K562 (cell line): ENCODE results near the gene EPHB6. TPM values are rescaled to one million over a fixed set of nuclear protein-coding genes. Genes with fewer than 3 reads are reported as not detected.

Source experiments
- C11orf30 ChIP-seq: fragments of 450-650 bp; IDR thresholded peaks from 2 replicates; pipeline ENCODE4 v1.6.1; 2016; ENCODE audit warnings: low read depth, mild to moderate bottlenecking
- NR1H2 ChIP-seq: sonication (generic); formaldehyde crosslinking; IDR thresholded peaks from 2 replicates; pipeline ENCODE4 v1.4.0; 2020; ENCODE audit warnings: mild to moderate bottlenecking, missing genetic modification reagents
- SRSF1 ChIP-seq: fragments of 200-400 bp; formaldehyde crosslinking; IDR thresholded peaks from 2 replicates; pipeline ENCODE4 v1.6.1; 2017; ENCODE audit warnings: mild to moderate bottlenecking, low read depth, low read length, moderate library complexity
- TBP ChIP-seq: optimal IDR thresholded peaks from 2 replicates; pipeline ENCODE3; 2011; ENCODE audit warnings: low read depth, low read length, improper control_type of control experiment
- polyA plus RNA-seq, 8 experiments: library from polyadenylated mRNA; depleted of rRNA in 4 of 8; stranded (reverse) in 5 of 8; unstranded in 3 of 8; fragments of >200 nt; fragmentation: Nextera tagmentation in 2 of 8; fragmentation: Illumina TruSeq in 1 of 8; extraction: Ambion mirVana in 2 of 8; extraction: Trizol in 1 of 8; gene quantifications; 2 replicates each; pipeline versions ENCODE4 v1.2.1 to v1.2.3, GENCODE V29; 2011 to 2014; ENCODE audit warnings: inconsistent platforms in 1 of 8, missing spikeins in 1 of 8
- total RNA-seq, 7 experiments: library from RNA; depleted of rRNA in 6 of 7; stranded (reverse); fragments of >200 nt in 6 of 7; fragmentation: Illumina TruSeq in 2 of 7; extraction: Trizol in 2 of 7; gene quantifications; 2 replicates each; pipeline versions ENCODE4 v1.2.1 to v1.2.3, GENCODE V29; 2011 to 2021; ENCODE audit warnings: low replicate concordance in 1 of 7
- TF ChIP-seq, protein P1 (sequence below): fragments of 250-450 bp; sonication (Bioruptor Pico); IDR thresholded peaks from 2 replicates; pipeline ENCODE4 v1.4.0; 2020

EPHB6 gene
- total and polyA plus RNA-seq, 9 of the 15 experiments (the other 6 are each of a cell fraction or from before 2014, with no cell fraction given): 1.4 to 123 (median 7.6) TPM

DNA sequence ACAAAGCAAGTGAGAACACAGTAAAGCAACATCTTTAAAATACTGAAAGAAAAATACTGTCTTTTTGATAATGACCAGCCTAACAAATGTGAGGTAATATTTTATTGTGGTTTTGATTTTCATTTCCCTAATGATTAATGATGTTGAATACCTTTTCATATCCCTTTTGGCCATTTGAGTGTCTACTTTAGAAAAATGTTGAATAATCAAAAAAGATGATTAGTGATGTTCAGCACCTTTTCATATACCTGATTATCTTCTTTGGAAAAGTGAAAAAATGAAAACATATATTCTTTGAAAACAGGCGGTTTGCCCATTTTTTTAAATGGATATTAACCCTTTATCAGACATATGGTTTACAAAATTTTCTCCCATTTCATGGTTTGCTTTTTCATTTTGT is 32.2 kb upstream of the EPHB6 start (continued):
- TF ChIP-seq, protein P1, sequence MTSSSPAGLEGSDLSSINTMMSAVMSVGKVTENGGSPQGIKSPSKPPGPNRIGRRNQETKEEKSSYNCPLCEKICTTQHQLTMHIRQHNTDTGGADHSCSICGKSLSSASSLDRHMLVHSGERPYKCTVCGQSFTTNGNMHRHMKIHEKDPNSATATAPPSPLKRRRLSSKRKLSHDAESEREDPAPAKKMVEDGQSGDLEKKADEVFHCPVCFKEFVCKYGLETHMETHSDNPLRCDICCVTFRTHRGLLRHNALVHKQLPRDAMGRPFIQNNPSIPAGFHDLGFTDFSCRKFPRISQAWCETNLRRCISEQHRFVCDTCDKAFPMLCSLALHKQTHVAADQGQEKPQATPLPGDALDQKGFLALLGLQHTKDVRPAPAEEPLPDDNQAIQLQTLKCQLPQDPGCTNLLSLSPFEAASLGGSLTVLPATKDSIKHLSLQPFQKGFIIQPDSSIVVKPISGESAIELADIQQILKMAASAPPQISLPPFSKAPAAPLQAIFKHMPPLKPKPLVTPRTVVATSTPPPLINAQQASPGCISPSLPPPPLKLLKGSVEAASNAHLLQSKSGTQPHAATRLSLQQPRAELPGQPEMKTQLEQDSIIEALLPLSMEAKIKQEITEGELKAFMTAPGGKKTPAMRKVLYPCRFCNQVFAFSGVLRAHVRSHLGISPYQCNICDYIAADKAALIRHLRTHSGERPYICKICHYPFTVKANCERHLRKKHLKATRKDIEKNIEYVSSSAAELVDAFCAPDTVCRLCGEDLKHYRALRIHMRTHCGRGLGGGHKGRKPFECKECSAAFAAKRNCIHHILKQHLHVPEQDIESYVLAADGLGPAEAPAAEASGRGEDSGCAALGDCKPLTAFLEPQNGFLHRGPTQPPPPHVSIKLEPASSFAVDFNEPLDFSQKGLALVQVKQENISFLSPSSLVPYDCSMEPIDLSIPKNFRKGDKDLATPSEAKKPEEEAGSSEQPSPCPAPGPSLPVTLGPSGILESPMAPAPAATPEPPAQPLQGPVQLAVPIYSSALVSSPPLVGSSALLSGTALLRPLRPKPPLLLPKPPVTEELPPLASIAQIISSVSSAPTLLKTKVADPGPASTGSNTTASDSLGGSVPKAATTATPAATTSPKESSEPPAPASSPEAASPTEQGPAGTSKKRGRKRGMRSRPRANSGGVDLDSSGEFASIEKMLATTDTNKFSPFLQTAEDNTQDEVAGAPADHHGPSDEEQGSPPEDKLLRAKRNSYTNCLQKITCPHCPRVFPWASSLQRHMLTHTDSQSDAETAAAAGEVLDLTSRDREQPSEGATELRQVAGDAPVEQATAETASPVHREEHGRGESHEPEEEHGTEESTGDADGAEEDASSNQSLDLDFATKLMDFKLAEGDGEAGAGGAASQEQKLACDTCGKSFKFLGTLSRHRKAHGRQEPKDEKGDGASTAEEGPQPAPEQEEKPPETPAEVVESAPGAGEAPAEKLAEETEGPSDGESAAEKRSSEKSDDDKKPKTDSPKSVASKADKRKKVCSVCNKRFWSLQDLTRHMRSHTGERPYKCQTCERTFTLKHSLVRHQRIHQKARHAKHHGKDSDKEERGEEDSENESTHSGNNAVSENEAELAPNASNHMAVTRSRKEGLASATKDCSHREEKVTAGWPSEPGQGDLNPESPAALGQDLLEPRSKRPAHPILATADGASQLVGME (CRISPR knock-in tag): no peak
- TF ChIP-seq SRSF1: no peak
- peak; percentile 63 for TF ChIP-seq C11orf30
- no peak for TF ChIP-seq NR1H2 (CRISPR knock-in tag)
- no peak for TF ChIP-seq TBP
